GM19043 (cell line): ENCODE results near the gene RASD2.

Experiments used
- ATAC-seq: cut with Tn5 transposase; IDR thresholded peaks from one replicate; pipeline ENCODE4 v1.9.1; 2021; ENCODE audit warnings: low read depth; ENCODE audit not compliant: unreplicated experiment

Gene RASD2

GRCh38 chr22:35517769-35518530 is 22.7 kb upstream of the RASD2 start:
- no peak for ATAC-seq

GRCh38 chr22:35518811-35519210 is 21.8 kb upstream of the RASD2 start:
- ATAC-seq = no peak

GRCh38 chr22:35519306-35520000 is 21.2 kb upstream of the RASD2 start:
- no peak for ATAC-seq

- ATAC-seq = no peak
These were observed 19.0 kb upstream of the RASD2 start for GRCh38 chr22:35521358-35522224.

GRCh38 chr22:35522225-35523149 is 18.1 kb upstream of the RASD2 start:
- ATAC-seq = no peak

- no peak for ATAC-seq
These were observed 17.3 kb upstream of the RASD2 start for GRCh38 chr22:35523167-35523947.

- ATAC-seq = no peak
These were observed 15.5 kb upstream of the RASD2 start for GRCh38 chr22:35524966-35525686.

- no peak for ATAC-seq
These were observed 14.8 kb upstream of the RASD2 start for GRCh38 chr22:35525687-35526332.

GRCh38 chr22:35526333-35526979 is 14.2 kb upstream of the RASD2 start:
- no peak for ATAC-seq

GRCh38 chr22:35528927-35529326 is 11.7 kb upstream of the RASD2 start:
- no peak for ATAC-seq

- no peak for ATAC-seq
These were observed 9.9 kb upstream of the RASD2 start for GRCh38 chr22:35530700-35531099.

- ATAC-seq = no peak
These were observed 9.4 kb upstream of the RASD2 start for GRCh38 chr22:35531202-35531601.

GRCh38 chr22:35531676-35532075 is 9.0 kb upstream of the RASD2 start:
- no peak for ATAC-seq

- no peak for ATAC-seq
These were observed 7.1 kb upstream of the RASD2 start for GRCh38 chr22:35533365-35534029.

GRCh38 chr22:35534091-35534490 is 6.5 kb upstream of the RASD2 start:
- no peak for ATAC-seq

GRCh38 chr22:35537232-35537631 is 3.4 kb upstream of the RASD2 start:
- ATAC-seq = no peak

GRCh38 chr22:35538801-35539321 is 1.8 kb upstream of the RASD2 start:
- ATAC-seq = no peak
